ENCODE measurements around the gene HSD11B2. TPM values are rescaled to one million over a fixed set of nuclear protein-coding genes. Genes with fewer than 3 reads are reported as not detected.

Gene HSD11B2
- total and polyA plus RNA-seq, 5 experiments from 2014 or later: not detected

DNA sequence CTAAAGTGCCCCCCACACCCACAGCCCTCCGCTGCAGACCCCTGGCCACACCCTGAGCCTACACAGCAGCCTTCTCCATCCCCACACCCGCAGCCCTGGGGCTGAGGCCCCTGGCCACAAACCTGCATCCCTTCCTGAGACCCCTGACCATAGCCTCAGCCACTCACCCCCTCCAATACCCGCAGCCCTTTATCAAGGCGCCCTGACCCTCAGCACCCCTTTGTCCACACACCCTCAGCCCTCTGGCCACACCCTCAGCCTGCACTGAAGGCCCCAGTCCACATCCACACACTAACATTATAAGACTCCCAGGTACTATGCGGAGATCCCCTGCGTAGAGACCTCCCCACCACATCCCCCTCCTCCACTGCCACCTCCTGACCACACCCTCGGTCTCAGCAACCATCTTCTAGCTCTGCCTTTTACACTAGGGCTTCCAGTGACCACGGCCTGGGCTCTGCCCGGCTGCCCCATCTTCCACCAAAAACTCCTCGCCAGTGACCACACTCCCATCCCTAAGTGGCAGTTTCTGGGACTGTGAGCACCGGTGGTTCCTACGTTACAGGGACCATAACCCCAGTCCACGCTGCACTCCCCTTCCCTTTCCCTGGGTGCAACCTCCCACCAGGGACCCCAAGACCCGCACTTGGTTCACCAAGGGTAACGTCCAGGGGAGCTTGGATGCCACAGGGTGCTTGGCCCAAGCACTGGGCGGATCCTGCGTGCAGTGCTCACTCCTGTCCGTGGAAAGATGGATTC is 38.4 kb upstream of the HSD11B2 start:
- H3K9me3 Mint-ChIP-seq: no peaks in the 10 kb centered on the region
- ATAC-seq (no peak), DNase-seq (no peak)
- H3K27ac Mint-ChIP-seq: peak overlapping the region in 2 of 10 donors; percentile 53 to 67
- peaks cover 9 to 25% (median 10%) of the 10 kb centered on the region in 4 donors for H3K4me1 Mint-ChIP-seq
- peaks cover 0 to 2% (median 0%) of the 10 kb centered on the region in 3 donors for H3K36me3 Mint-ChIP-seq
- H3K4me3 Mint-ChIP-seq: peak overlapping the region in 3 of 10 donors; percentile 26 to 57 (median 36)
- H3K27me3 Mint-ChIP-seq: peaks cover 5 to 44% (median 19%) of the 10 kb centered on the region in 5 donors
- POLR2A ChIA-PET: no interaction called here

DNA sequence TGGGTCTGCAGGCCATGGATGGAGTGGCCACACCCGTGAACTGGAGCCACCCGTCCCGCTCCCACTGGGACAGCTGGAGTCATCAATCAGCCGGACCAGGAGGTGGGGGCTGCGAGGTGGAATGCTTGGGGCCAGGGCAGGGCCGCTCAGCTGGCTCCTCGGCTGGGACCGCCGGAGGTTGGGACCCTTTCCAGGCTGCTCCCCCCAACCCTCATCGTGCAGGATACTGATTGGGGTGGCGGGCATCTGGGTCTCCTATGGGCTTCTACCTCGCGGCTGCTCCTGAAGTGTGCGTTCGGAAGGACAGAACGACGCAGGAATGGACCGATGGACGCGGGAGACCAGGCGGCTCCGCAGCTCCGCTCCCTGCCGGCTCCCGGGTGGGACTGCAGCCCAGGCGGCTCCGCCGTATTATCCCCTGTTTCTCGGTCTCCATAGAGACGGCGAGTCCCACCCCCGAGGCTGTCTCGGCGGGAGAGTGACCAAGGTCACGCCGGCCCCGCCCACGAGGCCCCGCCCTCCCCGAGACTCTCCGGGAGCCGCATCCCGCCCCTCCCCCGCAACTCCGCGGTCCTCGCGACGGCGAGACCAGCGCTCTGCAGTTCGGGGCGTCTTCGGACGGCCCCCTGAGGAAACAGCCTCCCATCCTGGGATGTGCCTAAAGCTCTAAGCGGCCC is 37.7 kb upstream of the HSD11B2 start, which contains the start of gene TPPP3:
Gene TPPP3 (minus strand): TSS at position 388 of the 677 bp plus-strand sequence. CDS start 2,387 bp downstream, outside the sequence.
- Mint-ChIP-seq H3K4me3 (peak within 1 kb of the TSS; percentile 48 to 92 (median 70)), H3K27me3 (peaks cover 5 to 45% (median 19%) of the 10 kb centered on the region in 5 donors), H3K9me3 (no peaks in the 10 kb centered on the region), H3K4me1 (peaks cover 9 to 25% (median 10%) of the 10 kb centered on the region in 4 donors), H3K27ac (peak within 1 kb of the TSS in 3 of 10 donors; percentile 53 to 78 (median 67)), H3K36me3 (peaks cover 0 to 2% (median 0%) of the 10 kb centered on the region in 3 donors)
- ATAC-seq: peak; percentile 71 to 72
- POLR2A ChIA-PET: no interaction called here
- peak in 6 of 10 donors; percentile 12 to 72 (median 31) for DNase-seq

DNA sequence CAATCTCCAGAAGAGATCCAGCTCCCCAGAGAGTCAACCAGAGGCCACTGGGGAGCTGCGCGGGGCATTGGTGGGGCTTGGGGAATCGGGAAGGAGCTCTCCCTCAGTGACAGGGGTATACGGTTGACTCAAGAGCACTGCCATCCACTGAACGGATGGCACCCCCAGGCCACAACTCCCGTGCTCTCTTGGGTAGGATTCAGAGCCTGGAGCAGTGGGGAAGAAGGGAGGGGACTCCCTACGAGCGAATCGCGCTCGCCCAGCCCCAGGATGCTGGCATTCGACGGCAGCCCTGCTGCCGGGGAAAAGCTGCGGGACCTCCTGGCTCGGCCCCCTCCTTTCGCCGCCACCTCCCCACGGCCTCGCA is 37.1 kb upstream of the HSD11B2 start:
- H3K36me3 Mint-ChIP-seq: peaks cover 0 to 2% (median 0%) of the 10 kb centered on the region in 3 donors
- H3K9me3 Mint-ChIP-seq: no peaks in the 10 kb centered on the region
- H3K27ac Mint-ChIP-seq: no peak overlapping the region
- ATAC-seq (peak; percentile 9 to 43), DNase-seq (no peak)
- peaks cover 9 to 25% (median 10%) of the 10 kb centered on the region in 4 donors for H3K4me1 Mint-ChIP-seq
- H3K27me3 Mint-ChIP-seq: peaks cover 5 to 45% (median 19%) of the 10 kb centered on the region in 5 donors
- POLR2A ChIA-PET: no interaction called here
- peak overlapping the region; percentile 48 to 92 (median 70) for H3K4me3 Mint-ChIP-seq

DNA sequence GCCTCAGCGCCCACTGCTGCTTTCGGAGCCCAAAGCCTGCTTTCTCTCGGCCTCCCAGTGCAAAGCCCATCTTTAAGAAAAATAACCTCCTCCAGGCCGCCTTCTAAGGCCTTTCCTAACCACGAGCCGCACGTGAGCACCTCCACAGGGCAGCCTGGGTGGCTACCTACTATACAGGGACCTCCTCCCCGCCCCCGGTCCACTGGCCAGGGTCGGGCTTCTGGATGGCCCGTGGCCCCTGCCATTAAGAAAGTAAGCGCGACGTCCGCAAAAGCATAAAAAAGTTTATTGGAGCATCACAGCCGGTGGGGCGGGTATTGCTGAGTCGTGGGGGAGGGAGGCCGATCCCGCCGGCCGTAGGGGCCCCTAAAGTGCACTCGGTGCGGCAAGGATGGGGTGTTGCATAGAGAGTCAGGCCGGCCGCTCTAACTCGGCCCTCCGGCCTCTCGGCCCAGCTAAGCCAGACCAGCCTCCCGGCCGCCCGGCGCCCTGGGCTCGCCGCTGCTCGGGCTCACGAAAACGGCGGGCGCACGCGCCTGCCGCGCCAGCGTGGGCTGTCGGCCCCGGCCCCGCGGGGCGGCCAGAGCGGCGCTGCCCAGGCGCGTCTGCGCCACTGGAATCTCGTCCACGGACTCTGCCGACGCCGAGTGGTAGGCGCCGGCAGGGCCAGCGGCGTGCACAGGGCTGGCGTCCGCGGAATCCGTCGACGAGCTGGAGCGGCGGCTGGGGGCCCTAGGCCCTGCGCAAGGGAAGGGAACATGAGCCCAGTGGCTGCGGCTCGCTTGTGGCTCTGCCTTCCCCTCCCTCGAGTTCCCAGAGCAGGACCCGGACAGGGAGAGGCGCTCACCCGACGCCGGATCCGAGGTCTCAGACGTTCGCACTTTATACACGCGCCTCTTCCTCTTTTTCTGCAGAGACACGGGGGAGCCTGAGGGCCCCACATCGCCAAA is 36.5 kb upstream of the HSD11B2 start:
- Mint-ChIP-seq H3K4me3 (peak overlapping the region; percentile 48 to 92 (median 70)), H3K27ac (peak overlapping the region in 1 of 10 donors; percentile 78), H3K4me1 (peaks cover 9 to 25% (median 10%) of the 10 kb centered on the region in 4 donors), H3K36me3 (peaks cover 0 to 2% (median 0%) of the 10 kb centered on the region in 3 donors), H3K9me3 (no peaks in the 10 kb centered on the region), H3K27me3 (peaks cover 5 to 45% (median 19%) of the 10 kb centered on the region in 5 donors)
- ATAC-seq: peak; percentile 27 to 39
- DNase-seq: peak in 1 of 10 donors; percentile 14
- POLR2A ChIA-PET: no interaction called here

DNA sequence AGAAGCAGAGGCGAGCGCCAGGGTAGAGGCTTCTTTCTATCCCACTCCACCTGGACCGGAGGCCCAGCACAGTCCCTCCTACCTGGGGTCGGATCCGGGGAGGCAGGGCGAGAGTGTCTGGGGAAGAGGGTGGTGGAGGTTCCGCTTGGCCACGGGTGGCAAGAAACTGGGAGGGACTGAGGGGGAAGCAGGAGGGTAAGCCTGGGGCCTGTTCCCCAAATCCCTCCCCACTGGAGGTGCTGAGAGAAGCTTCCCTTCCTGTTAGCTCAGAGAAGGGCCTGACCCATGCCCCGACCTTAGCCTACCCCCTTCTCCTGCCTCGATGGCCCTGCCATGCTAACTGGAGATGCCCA is 35.8 kb upstream of the HSD11B2 start:
- peaks cover 5 to 47% (median 19%) of the 10 kb centered on the region in 5 donors for H3K27me3 Mint-ChIP-seq
- peak overlapping the region in 4 of 10 donors; percentile 16 to 36 (median 28) for H3K4me3 Mint-ChIP-seq
- H3K4me1 Mint-ChIP-seq: peaks cover 9 to 25% (median 10%) of the 10 kb centered on the region in 4 donors
- ATAC-seq: no peak
- POLR2A ChIA-PET: no interaction called here
- H3K36me3 Mint-ChIP-seq: peaks cover 0 to 2% (median 0%) of the 10 kb centered on the region in 3 donors
- no peak overlapping the region for H3K27ac Mint-ChIP-seq
- DNase-seq: no peak
- no peaks in the 10 kb centered on the region for H3K9me3 Mint-ChIP-seq

DNA sequence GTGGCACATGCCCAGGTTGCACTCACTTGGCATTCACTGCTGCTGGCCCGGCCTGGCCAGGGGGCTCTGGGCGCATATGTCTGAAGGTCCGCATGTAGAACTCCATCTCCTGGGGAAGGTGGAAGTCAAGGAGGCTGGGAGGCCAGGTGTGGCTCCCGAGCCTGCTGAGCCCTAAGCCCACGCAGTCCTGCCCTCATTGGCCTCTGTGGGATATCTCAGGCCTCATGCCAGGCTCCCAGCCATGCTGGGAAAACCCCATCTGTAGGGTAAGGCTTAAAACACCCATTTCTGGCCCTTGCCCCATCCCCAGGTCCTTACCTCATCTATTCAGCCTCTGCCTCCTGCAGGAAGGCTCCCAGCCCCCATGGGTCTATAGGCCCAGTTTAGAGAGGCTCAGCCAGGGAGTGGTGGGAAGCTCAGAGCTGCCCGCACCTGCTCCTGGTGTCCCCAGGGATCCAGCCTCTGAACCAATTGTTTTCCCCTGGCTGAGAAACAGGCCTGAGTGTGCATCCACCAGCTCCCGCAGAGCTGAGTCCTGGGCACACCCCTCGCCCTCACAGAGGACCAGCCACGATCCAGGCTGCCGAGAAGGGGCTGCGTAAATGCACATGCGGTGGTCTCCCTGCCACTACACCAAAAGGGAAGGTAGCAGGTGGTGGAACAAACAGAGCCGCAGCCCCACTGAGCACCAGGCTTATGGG is 35.3 kb upstream of the HSD11B2 start:
- Mint-ChIP-seq H3K27ac (no peak overlapping the region), H3K4me3 (peak overlapping the region in 4 of 10 donors; percentile 2 to 45 (median 24)), H3K9me3 (no peaks in the 10 kb centered on the region), H3K27me3 (peaks cover 5 to 49% (median 19%) of the 10 kb centered on the region in 5 donors), H3K36me3 (peaks cover 0 to 2% (median 0%) of the 10 kb centered on the region in 3 donors), H3K4me1 (peaks cover 9 to 22% (median 10%) of the 10 kb centered on the region in 4 donors)
- no peak for DNase-seq
- no peak for ATAC-seq
- POLR2A ChIA-PET: no interaction called here

DNA sequence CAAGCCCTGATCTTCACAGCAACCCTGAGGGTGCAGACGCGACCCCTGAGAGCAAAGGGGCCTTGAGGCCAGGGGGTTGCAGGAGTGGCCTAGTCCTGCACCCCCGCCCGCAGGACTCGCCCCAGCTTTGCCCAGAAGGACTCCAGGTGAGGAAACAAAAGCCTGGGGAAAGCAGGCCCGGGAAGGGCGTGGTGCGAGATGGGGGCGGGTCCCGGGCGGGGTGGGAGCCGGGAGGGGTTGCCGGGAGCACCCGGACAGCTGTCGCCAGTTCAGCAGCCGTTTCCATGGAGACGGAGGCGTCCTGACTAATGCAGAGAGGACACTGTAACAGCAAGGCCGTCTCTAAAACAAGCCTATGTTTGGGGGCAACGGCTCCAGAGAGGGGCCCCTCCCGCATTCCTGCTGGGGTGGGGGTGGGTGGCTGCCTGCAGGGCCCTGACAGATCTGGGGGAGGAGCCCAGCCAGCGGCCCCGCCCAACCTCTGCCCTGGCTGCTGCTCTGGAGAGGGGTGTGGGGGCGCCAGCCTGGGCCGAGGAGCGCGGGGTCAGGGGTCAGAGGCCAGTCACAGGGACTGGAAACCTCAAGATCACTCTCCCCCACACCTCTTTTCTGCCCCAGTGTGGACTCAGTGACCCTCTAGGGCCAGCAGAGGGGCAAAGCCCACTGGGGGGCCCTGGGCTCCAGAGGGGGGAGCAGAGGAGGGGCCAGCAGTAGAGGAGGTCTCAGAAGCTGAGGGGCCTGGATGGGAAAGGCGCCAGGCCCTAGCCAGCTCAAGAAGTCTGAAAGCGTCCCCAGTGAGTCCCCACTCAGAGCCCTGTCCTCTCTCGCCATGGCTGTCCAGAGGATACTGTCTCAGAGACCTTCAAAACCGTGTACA is 34.5 kb upstream of the HSD11B2 start:
- no peaks in the 10 kb centered on the region for H3K9me3 Mint-ChIP-seq
- DNase-seq: no peak
- peaks cover 5 to 50% (median 19%) of the 10 kb centered on the region in 5 donors for H3K27me3 Mint-ChIP-seq

DNA sequence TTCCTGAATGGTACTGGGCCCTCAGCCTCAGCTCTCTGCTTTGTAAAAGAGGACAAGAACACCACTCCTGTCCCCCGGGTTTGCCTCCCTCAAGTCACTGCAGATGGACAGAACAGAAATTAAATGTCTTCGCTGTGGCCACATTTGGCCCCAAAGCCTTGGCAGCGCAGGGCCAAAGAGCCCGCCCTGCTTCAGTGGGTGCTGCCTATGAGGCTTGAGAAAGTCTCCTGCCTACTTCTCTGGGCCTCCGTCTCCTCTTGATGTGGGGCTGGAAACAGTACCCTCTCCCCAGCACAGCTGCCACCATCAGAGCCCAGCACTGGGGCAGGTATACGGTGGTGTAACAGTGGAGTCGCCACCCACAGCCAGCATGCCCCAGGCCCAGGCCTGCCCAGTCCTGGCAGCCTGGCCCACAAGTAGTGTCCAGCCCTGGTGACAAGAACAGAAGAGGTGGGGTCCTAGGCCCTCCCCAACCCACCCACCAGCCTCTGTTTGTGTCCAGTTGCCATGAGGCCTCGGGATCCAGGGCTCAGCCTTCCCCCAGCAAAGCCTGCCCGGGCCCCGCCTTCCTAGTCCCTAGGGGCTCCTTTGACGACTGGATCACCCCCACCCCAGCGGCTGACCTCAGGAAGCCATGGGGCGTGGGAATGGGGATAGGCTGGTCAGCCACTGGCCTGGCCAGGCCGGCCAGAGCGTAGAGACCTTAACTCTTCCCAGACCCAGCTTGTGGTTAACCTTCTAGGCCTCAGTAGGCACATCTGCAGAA is 33.7 kb upstream of the HSD11B2 start:
- Mint-ChIP-seq H3K27ac (no peak overlapping the region), H3K27me3 (peaks cover 5 to 48% (median 19%) of the 10 kb centered on the region in 5 donors), H3K9me3 (no peaks in the 10 kb centered on the region), H3K4me1 (peaks cover 8 to 14% (median 10%) of the 10 kb centered on the region in 4 donors), H3K36me3 (peaks cover 0 to 2% (median 0%) of the 10 kb centered on the region in 3 donors), H3K4me3 (no peak overlapping the region)
- POLR2A ChIA-PET: no interaction called here
- ATAC-seq: no peak
- DNase-seq: no peak

More for the DNA sequence above, 34.5 kb upstream of the HSD11B2 start:
- ATAC-seq: no peak
- Mint-ChIP-seq H3K36me3 (peaks cover 0 to 2% (median 0%) of the 10 kb centered on the region in 3 donors), H3K4me3 (no peak overlapping the region), H3K27ac (no peak overlapping the region), H3K4me1 (peaks cover 9 to 16% (median 10%) of the 10 kb centered on the region in 4 donors)
- POLR2A ChIA-PET: no interaction called here

DNA sequence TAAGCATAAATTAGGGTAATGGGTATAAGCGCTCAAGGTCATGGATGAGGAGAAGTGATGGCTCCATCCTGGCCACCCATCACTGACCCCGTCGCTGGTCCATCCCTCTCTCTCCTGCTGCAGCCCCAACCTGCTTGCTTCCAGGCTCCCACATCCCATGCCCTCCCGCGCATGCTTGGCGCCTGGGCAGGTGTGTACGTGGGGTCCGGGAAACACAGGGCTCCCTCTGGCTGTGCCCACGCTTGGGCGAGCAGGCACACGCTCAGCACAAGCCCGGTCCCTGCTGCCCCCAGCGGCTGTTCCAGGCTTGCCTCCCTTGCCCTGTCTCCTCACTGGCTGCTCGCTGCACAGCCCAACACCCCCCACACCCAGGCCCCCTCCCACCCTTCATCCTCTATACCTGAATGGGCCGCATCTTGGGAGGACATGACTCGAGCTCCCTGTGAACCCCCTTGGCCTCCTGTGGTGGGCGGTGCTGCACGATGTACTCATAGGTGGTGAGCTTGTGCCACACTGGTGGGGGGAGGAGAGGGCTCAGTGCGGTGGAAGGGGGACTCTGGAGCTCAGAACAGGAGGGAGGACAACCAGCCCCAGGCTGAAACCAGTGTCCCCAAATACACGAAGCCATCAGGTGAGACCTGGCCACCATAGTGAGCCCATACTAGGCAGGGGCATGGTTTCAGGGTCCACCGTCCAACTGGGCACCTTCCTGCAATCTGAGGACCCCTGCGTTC is 32.9 kb upstream of the HSD11B2 start:
- POLR2A ChIA-PET: interaction anchor here (0.5 to 0.6 kb wide), 2 partner anchors 139 to 280 kb away, joined by 6 to 8 read pairs; no protein-coding TSS in a partner anchor
- H3K4me1 Mint-ChIP-seq: peaks cover 4 to 11% (median 8%) of the 10 kb centered on the region in 4 donors

More for the DNA sequence above, 32.9 kb upstream of the HSD11B2 start:
- DNase-seq (no peak), ATAC-seq (no peak)
- Mint-ChIP-seq H3K36me3 (peaks cover 0 to 2% (median 0%) of the 10 kb centered on the region in 3 donors), H3K4me3 (no peak overlapping the region), H3K27ac (peak overlapping the region in 1 of 10 donors; percentile 48), H3K27me3 (peaks cover 4 to 42% (median 13%) of the 10 kb centered on the region in 5 donors), H3K9me3 (no peaks in the 10 kb centered on the region)

All from naive thymus-derived CD8-positive, alpha-beta T cell (primary cell).